ENCODE measurements around the gene TDRD10. TPM values are rescaled to one million over a fixed set of nuclear protein-coding genes. Genes with fewer than 3 reads are reported as not detected.

The TDRD10 gene
- total and polyA plus RNA-seq, 2 donors (not counting 1 experiment from before 2014, with no cell fraction given) = 0.06 TPM; not detected in 1

DNA sequence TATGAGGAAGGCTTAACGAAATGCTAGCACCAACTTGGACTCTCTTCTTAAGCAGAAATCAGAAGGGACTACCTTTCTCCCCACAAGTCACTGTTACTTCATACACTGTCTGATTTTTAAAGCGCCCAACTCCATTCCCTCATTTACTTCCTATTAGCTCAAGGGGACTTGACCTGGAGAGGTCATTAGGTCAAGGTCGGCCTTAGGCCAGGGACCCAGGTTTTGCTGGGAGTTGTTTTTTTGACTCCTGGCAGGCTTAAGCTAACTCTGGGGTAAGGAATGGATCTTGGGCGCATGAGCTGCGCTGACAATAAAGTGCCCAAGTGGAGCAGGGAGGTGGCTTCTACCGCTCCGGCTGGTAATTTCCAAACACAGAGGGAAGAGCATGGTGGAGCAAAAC, 89.2 kb downstream of the TDRD10 start:
- no peaks in the 10 kb centered on the region for H3K27me3 Mint-ChIP-seq
- Histone ChIP-seq H2AFZ (ENCODE audit: insufficient read depth, low read depth, low read length, poor library complexity, severe bottlenecking) (no peak overlapping the region), H3K4me1 (ENCODE audit: control insufficient read depth in 2 of 2, insufficient read depth in 2 of 2, low read length in 2 of 2) (no peaks in the 10 kb centered on the region), H3K9ac (ENCODE audit: low read length) (no peak overlapping the region), H3K79me2 (ENCODE audit: control insufficient read depth, insufficient read depth, low read length) (no peaks in the 10 kb centered on the region), H3K4me2 (replicated peaks; ENCODE audit: low read depth, low read length, poor library complexity, severe bottlenecking) (no peak overlapping the region), H3K4me3 (ENCODE audit: control extremely low read depth in 1 of 5, extremely low read depth in 1 of 5, insufficient read depth in 1 of 5, low read depth in 2 of 5, low read length in 4 of 5) (no peak overlapping the region), H3K36me3 (replicated peaks in 1 of 2; ENCODE audit: control extremely low read depth in 1 of 2, control insufficient read depth in 1 of 2, extremely low read depth in 1 of 2, insufficient read depth in 2 of 2, low read length in 1 of 2) (peaks cover 10 to 94% of the 10 kb centered on the region in 2 experiments), H4K20me1 (ENCODE audit: control insufficient read depth, insufficient read depth, low read length, poor library complexity, severe bottlenecking) (peaks cover 53% of the 10 kb centered on the region), H3K27ac (ENCODE audit: low read length in 2 of 2) (no peak overlapping the region), H3K27me3 (replicated peaks in 1 of 4; ENCODE audit: control extremely low read depth in 1 of 4, control insufficient read depth in 3 of 4, insufficient read depth in 4 of 4, low read length in 3 of 4) (no peaks in the 10 kb centered on the region), H3K9me3 (ENCODE audit: control extremely low read depth in 1 of 3, control insufficient read depth in 2 of 3, insufficient read depth in 1 of 3, low read length in 2 of 3) (no peaks in the 10 kb centered on the region)
- TF ChIP-seq CTCF (IDR thresholded peaks at IDR 0.05) (no peak), EZH2 (IDR thresholded peaks at IDR 0.05; ENCODE audit: borderline replicate concordance, insufficient read depth, low read depth, low read length, poor library complexity, severe bottlenecking) (no peak)
- no peaks in the 10 kb centered on the region for H3K4me1 Mint-ChIP-seq
- WGBS (ENCODE audit: insufficient coverage) = 83% methylated on average over 3 of the region's 7 CpGs
- ATAC-seq (ENCODE audit: low read depth) = no peak
- DNase-seq = no peak
- ChIA-PET CTCF (interaction anchor here (0.6 to 0.8 kb wide), 2 partner anchors 11 to 16 kb away, joined by 3 read pairs; no protein-coding TSS in a partner anchor), POLR2A (no interaction called here)
- no peaks in the 10 kb centered on the region for H3K9me3 Mint-ChIP-seq (ENCODE audit: insufficient read depth)
- intact Hi-C loops (cut with micrococcal nuclease) = no loop called here
- H3K4me3 Mint-ChIP-seq = no peak overlapping the region
- no peak overlapping the region for H3K27ac Mint-ChIP-seq

- no peak overlapping the region for H3K4me3 Mint-ChIP-seq
- TF ChIP-seq CTCF (IDR thresholded peaks at IDR 0.05) (no peak), EZH2 (IDR thresholded peaks at IDR 0.05; ENCODE audit: borderline replicate concordance, insufficient read depth, low read depth, low read length, poor library complexity, severe bottlenecking) (no peak)
- H3K9ac ChIP-seq (ENCODE audit: low read length) = no peak overlapping the region
- no peak overlapping the region for H3K27ac ChIP-seq (ENCODE audit: low read length in 2 of 2)
- peaks cover 8% of the 10 kb centered on the region for H3K79me2 ChIP-seq (ENCODE audit: control insufficient read depth, insufficient read depth, low read length)
- no peak overlapping the region for H3K27ac Mint-ChIP-seq
- intact Hi-C loops (cut with micrococcal nuclease) = no loop called here
- no peaks in the 10 kb centered on the region for H3K9me3 Mint-ChIP-seq (ENCODE audit: insufficient read depth)
- H3K4me3 ChIP-seq (ENCODE audit: control extremely low read depth in 1 of 5, extremely low read depth in 1 of 5, insufficient read depth in 1 of 5, low read depth in 2 of 5, low read length in 4 of 5) = no peak overlapping the region
- ChIA-PET POLR2A (no interaction called here), CTCF (interaction anchor here (2.6 kb wide), 1 partner anchor 114 kb away, joined by 7 read pairs; no protein-coding TSS in a partner anchor)
- DNase-seq (no peak), ATAC-seq (ENCODE audit: low read depth) (no peak)
- peaks cover 11 to 94% of the 10 kb centered on the region in 2 experiments for H3K36me3 ChIP-seq (replicated peaks in 1 of 2; ENCODE audit: control extremely low read depth in 1 of 2, control insufficient read depth in 1 of 2, extremely low read depth in 1 of 2, insufficient read depth in 2 of 2, low read length in 1 of 2)
- H4K20me1 ChIP-seq (ENCODE audit: control insufficient read depth, insufficient read depth, low read length, poor library complexity, severe bottlenecking) = peaks cover 61% of the 10 kb centered on the region
- no peak overlapping the region for H2AFZ ChIP-seq (ENCODE audit: insufficient read depth, low read depth, low read length, poor library complexity, severe bottlenecking)
- no peaks in the 10 kb centered on the region for H3K9me3 ChIP-seq (ENCODE audit: control extremely low read depth in 1 of 3, control insufficient read depth in 2 of 3, insufficient read depth in 1 of 3, low read length in 2 of 3)
- no peak overlapping the region for H3K4me2 ChIP-seq (replicated peaks; ENCODE audit: low read depth, low read length, poor library complexity, severe bottlenecking)
- H3K4me1 Mint-ChIP-seq = no peaks in the 10 kb centered on the region
- H3K4me1 ChIP-seq (ENCODE audit: control insufficient read depth in 2 of 2, insufficient read depth in 2 of 2, low read length in 2 of 2) = no peaks in the 10 kb centered on the region
- H3K27me3 Mint-ChIP-seq = no peaks in the 10 kb centered on the region
- no peaks in the 10 kb centered on the region for H3K27me3 ChIP-seq (replicated peaks in 1 of 4; ENCODE audit: control extremely low read depth in 1 of 4, control insufficient read depth in 3 of 4, insufficient read depth in 4 of 4, low read length in 3 of 4)
These were observed 91.4 kb downstream of the TDRD10 start for GRCh38 chr1:154593390-154593789.

Data from B cell (primary cell).